Neuron (in vitro differentiated cells): ENCODE data around the gene TMPRSS9.

Source experiments
- H2AFZ ChIP-seq: one replicate; pipeline ENCODE4 v1.6.1; 2013; ENCODE audit warnings: low read depth, mild to moderate bottlenecking, inconsistent platforms, low read length, moderate library complexity
- H3K27me3 ChIP-seq: one replicate; pipeline ENCODE4 v1.6.1; 2013; ENCODE audit warnings: low read length; ENCODE audit not compliant: insufficient read depth
- H3K36me3 ChIP-seq: one replicate; pipeline ENCODE4 v1.6.1; 2013; ENCODE audit warnings: low read length; ENCODE audit not compliant: insufficient read depth
- H3K4me1 ChIP-seq: one replicate; pipeline ENCODE4 v1.6.1; 2013; ENCODE audit warnings: low read length; ENCODE audit not compliant: insufficient read depth
- H3K4me3 ChIP-seq: 2 replicates; pipeline ENCODE4 v1.5.1; 2013; ENCODE audit warnings: mild to moderate bottlenecking, low read length, moderate library complexity
- H3K9me3 ChIP-seq: one replicate; pipeline ENCODE4 v1.6.1; 2013; ENCODE audit warnings: low read length

Gene TMPRSS9

GRCh38 chr19:2443785-2444182, 83.7 kb downstream of the TMPRSS9 start:
- no peaks in the 10 kb centered on the region for H3K27me3 ChIP-seq
- H3K36me3 ChIP-seq: peaks cover 51% of the 10 kb centered on the region
- H3K4me3 ChIP-seq: no peak overlapping the region
- no peak overlapping the region for H2AFZ ChIP-seq
- peaks cover 4% of the 10 kb centered on the region for H3K4me1 ChIP-seq
- H3K9me3 ChIP-seq: no peaks in the 10 kb centered on the region

GRCh38 chr19:2444251-2445002, 84.4 kb downstream of the TMPRSS9 start:
- Histone ChIP-seq H3K4me3 (no peak overlapping the region), H3K36me3 (peaks cover 51% of the 10 kb centered on the region), H3K4me1 (peaks cover 4% of the 10 kb centered on the region), H3K9me3 (no peaks in the 10 kb centered on the region), H2AFZ (no peak overlapping the region), H3K27me3 (no peaks in the 10 kb centered on the region)

- no peaks in the 10 kb centered on the region for H3K9me3 ChIP-seq
- H3K4me1 ChIP-seq: peaks cover 4% of the 10 kb centered on the region
- no peaks in the 10 kb centered on the region for H3K27me3 ChIP-seq
- H3K4me3 ChIP-seq: no peak overlapping the region
- H3K36me3 ChIP-seq: peaks cover 49% of the 10 kb centered on the region
- H2AFZ ChIP-seq: no peak overlapping the region
Observed at GRCh38 chr19:2446381-2446780, 86.3 kb downstream of the TMPRSS9 start.

GRCh38 chr19:2449019-2449418, 89.0 kb downstream of the TMPRSS9 start:
- H3K4me3 ChIP-seq: no peak overlapping the region
- no peaks in the 10 kb centered on the region for H3K9me3 ChIP-seq
- peaks cover 4% of the 10 kb centered on the region for H3K4me1 ChIP-seq
- H3K27me3 ChIP-seq: no peaks in the 10 kb centered on the region
- no peak overlapping the region for H2AFZ ChIP-seq
- peaks cover 29% of the 10 kb centered on the region for H3K36me3 ChIP-seq

GRCh38 chr19:2451138-2451537, 91.1 kb downstream of the TMPRSS9 start:
- Histone ChIP-seq H3K9me3 (no peaks in the 10 kb centered on the region), H3K36me3 (peaks cover 23% of the 10 kb centered on the region), H3K27me3 (no peaks in the 10 kb centered on the region), H2AFZ (no peak overlapping the region), H3K4me3 (no peak overlapping the region), H3K4me1 (peaks cover 11% of the 10 kb centered on the region)

GRCh38 chr19:2451741-2452140, 91.7 kb downstream of the TMPRSS9 start:
- H3K27me3 ChIP-seq: no peaks in the 10 kb centered on the region
- H3K36me3 ChIP-seq: peaks cover 23% of the 10 kb centered on the region
- no peak overlapping the region for H3K4me3 ChIP-seq
- peaks cover 8% of the 10 kb centered on the region for H3K4me1 ChIP-seq
- H2AFZ ChIP-seq: no peak overlapping the region
- H3K9me3 ChIP-seq: no peaks in the 10 kb centered on the region

- Histone ChIP-seq H3K4me3 (no peak overlapping the region), H2AFZ (no peak overlapping the region), H3K27me3 (no peaks in the 10 kb centered on the region), H3K4me1 (peaks cover 8% of the 10 kb centered on the region), H3K9me3 (no peaks in the 10 kb centered on the region), H3K36me3 (peaks cover 18% of the 10 kb centered on the region)
Observed at GRCh38 chr19:2453431-2454025, 93.5 kb downstream of the TMPRSS9 start.

- Histone ChIP-seq H3K4me3 (peak overlapping the region; percentile 12), H2AFZ (no peak overlapping the region)
Observed at GRCh38 chr19:2454199-2454961, 94.3 kb downstream of the TMPRSS9 start.

GRCh38 chr19:2454962-2455850, 95.1 kb downstream of the TMPRSS9 start:
- no peaks in the 10 kb centered on the region for H3K27me3 ChIP-seq
- H3K36me3 ChIP-seq: peaks cover 12% of the 10 kb centered on the region
- H2AFZ ChIP-seq: no peak overlapping the region
- peak overlapping the region; percentile 75 for H3K4me3 ChIP-seq
- H3K9me3 ChIP-seq: no peaks in the 10 kb centered on the region
- peaks cover 8% of the 10 kb centered on the region for H3K4me1 ChIP-seq

More at GRCh38 chr19:2454199-2454961, 94.3 kb downstream of the TMPRSS9 start:
- Histone ChIP-seq H3K27me3 (no peaks in the 10 kb centered on the region), H3K4me1 (peaks cover 8% of the 10 kb centered on the region), H3K36me3 (peaks cover 15% of the 10 kb centered on the region), H3K9me3 (no peaks in the 10 kb centered on the region)

- Histone ChIP-seq H3K36me3 (peaks cover 10% of the 10 kb centered on the region), H3K4me1 (peaks cover 8% of the 10 kb centered on the region), H3K27me3 (no peaks in the 10 kb centered on the region), H2AFZ (peak overlapping the region; percentile 47), H3K9me3 (no peaks in the 10 kb centered on the region), H3K4me3 (peak overlapping the region; percentile 75)
Observed at GRCh38 chr19:2455851-2456570, 95.9 kb downstream of the TMPRSS9 start.

GRCh38 chr19:2457394-2458037, 97.5 kb downstream of the TMPRSS9 start:
- Histone ChIP-seq H3K4me3 (peak overlapping the region; percentile 75), H3K27me3 (no peaks in the 10 kb centered on the region), H3K4me1 (peaks cover 8% of the 10 kb centered on the region), H2AFZ (peak overlapping the region; percentile 95), H3K9me3 (no peaks in the 10 kb centered on the region), H3K36me3 (peaks cover 7% of the 10 kb centered on the region)

- Histone ChIP-seq H3K4me3 (no peak overlapping the region), H3K4me1 (peaks cover 8% of the 10 kb centered on the region), H3K9me3 (no peaks in the 10 kb centered on the region), H3K36me3 (peaks cover 2% of the 10 kb centered on the region), H2AFZ (no peak overlapping the region), H3K27me3 (no peaks in the 10 kb centered on the region)
Observed at GRCh38 chr19:2458054-2458453, 98.0 kb downstream of the TMPRSS9 start.
